HEK293 (cell line): Measurements from ENCODE around the gene LRRC8B.

Source experiments
- CTCF ChIA-PET: fragments of 350-600 bp; formaldehyde crosslinking; extraction: SDS; loops from one replicate; lab custom pipeline; 2021; ENCODE audit warnings: antibody characterized with exemption; lab: Yijun Ruan, JAX
- POLR2A ChIA-PET: fragments of 300-600 bp; formaldehyde crosslinking; extraction: SDS; loops from one replicate; lab custom pipeline; 2020; ENCODE audit warnings: antibody characterized with exemption, inconsistent platforms; lab: Yijun Ruan, JAX
- H3K27ac ChIP-seq: fragments of 200-500 bp; sonication (Bioruptor generic); 2 replicates; pipeline ENCODE4 v1.5.1; 2014; ENCODE audit warnings: low read depth, low read length, control low read depth, inconsistent platforms; ENCODE audit errors: extremely low read depth
- H3K36me3 ChIP-seq, 2 experiments: fragments of 200-500 bp in 1 of 2; sonication (Bioruptor generic) in 1 of 2; 1 replicate in 1 of 2; 2 replicates in 1 of 2; pipeline ENCODE4 v1.5.1; 2014 to 2017; ENCODE audit warnings: inconsistent platforms in 2 of 2, low read length in 2 of 2; ENCODE audit not compliant: control insufficient read depth in 2 of 2, insufficient read depth in 1 of 2
- H3K4me1 ChIP-seq: fragments of 200-500 bp; sonication (Bioruptor generic); 2 replicates; pipeline ENCODE4 v1.5.1; 2014; ENCODE audit warnings: mild to moderate bottlenecking, low read length, inconsistent platforms; ENCODE audit not compliant: control insufficient read depth, insufficient read depth
- H3K4me3 ChIP-seq: 2 replicates; pipeline ENCODE4 v1.5.1; 2011; ENCODE audit warnings: low read depth, mild to moderate bottlenecking, control low read depth, low read length, moderate library complexity
- H3K9me3 ChIP-seq: fragments of 200-500 bp; sonication (Bioruptor generic); 2 replicates; pipeline ENCODE4 v1.5.1; 2014; ENCODE audit warnings: low read depth, low read length, inconsistent platforms; ENCODE audit not compliant: control insufficient read depth, insufficient read depth
- BCL11A ChIP-seq: fragments of 450-650 bp; formaldehyde crosslinking; IDR thresholded peaks from 2 replicates; pipeline ENCODE4 v1.5.1; 2016; ENCODE audit warnings: low read depth, missing biosample characterization, missing genetic modification characterization
- FEZF1 ChIP-seq: fragments of 450-650 bp; formaldehyde crosslinking; IDR thresholded peaks from 2 replicates; pipeline ENCODE4 v1.5.1; 2016; ENCODE audit warnings: missing biosample characterization, missing genetic modification characterization
- GFI1B ChIP-seq: fragments of 450-650 bp; formaldehyde crosslinking; IDR thresholded peaks from 2 replicates; pipeline ENCODE4 v1.5.1; 2016; ENCODE audit warnings: missing biosample characterization, missing genetic modification characterization
- KLF16 ChIP-seq: fragments of 450-650 bp; formaldehyde crosslinking; IDR thresholded peaks from 2 replicates; pipeline ENCODE4 v1.5.1; 2017; ENCODE audit warnings: missing biosample characterization, missing genetic modification characterization
- MEIS1 ChIP-seq: sonication (generic); formaldehyde crosslinking; IDR thresholded peaks from 2 replicates; pipeline ENCODE4 v1.8.1; 2022; ENCODE audit warnings: missing genetic modification reagents, mild to moderate bottlenecking, borderline replicate concordance
- PRDM2 ChIP-seq: fragments of 450-650 bp; formaldehyde crosslinking; IDR thresholded peaks from 2 replicates; pipeline ENCODE4 v1.5.1; 2016; ENCODE audit warnings: missing biosample characterization, missing genetic modification characterization, borderline replicate concordance
- YY1 ChIP-seq: fragments of 450-650 bp; formaldehyde crosslinking; IDR thresholded peaks from 2 replicates; pipeline ENCODE4 v1.5.1; 2018; ENCODE audit warnings: missing biosample characterization, missing genetic modification characterization
- ZBTB21 ChIP-seq: fragments of 450-650 bp; formaldehyde crosslinking; IDR thresholded peaks from 2 replicates; pipeline ENCODE4 v1.5.1; 2017; ENCODE audit warnings: missing biosample characterization, missing genetic modification characterization
- ZBTB8A ChIP-seq: fragments of 450-650 bp; formaldehyde crosslinking; IDR thresholded peaks from 2 replicates; pipeline ENCODE4 v1.5.1; 2016; ENCODE audit warnings: missing biosample characterization, missing genetic modification characterization
- ZEB2 ChIP-seq: fragments of 450-650 bp; formaldehyde crosslinking; IDR thresholded peaks from 2 replicates; pipeline ENCODE4 v1.5.1; 2016; ENCODE audit warnings: missing biosample characterization, missing genetic modification characterization
- ZNF112 ChIP-seq: fragments of 450-650 bp; formaldehyde crosslinking; IDR thresholded peaks from 2 replicates; pipeline ENCODE4 v1.5.0; 2017; ENCODE audit warnings: missing biosample characterization, missing genetic modification characterization
- ZNF133 ChIP-seq: fragments of 450-650 bp; formaldehyde crosslinking; IDR thresholded peaks from 2 replicates; pipeline ENCODE4 v1.5.1; 2016; ENCODE audit warnings: missing biosample characterization, missing genetic modification characterization
- ZNF214 ChIP-seq: fragments of 450-650 bp; formaldehyde crosslinking; IDR thresholded peaks from 2 replicates; pipeline ENCODE4 v1.5.1; 2017; ENCODE audit warnings: missing biosample characterization, mild to moderate bottlenecking, missing genetic modification characterization, borderline replicate concordance
- ZNF529 ChIP-seq: fragments of 450-650 bp; formaldehyde crosslinking; IDR thresholded peaks from 2 replicates; pipeline ENCODE4 v1.5.1; 2017; ENCODE audit warnings: missing genetic modification characterization, missing biosample characterization; ENCODE audit not compliant: insufficient replicate concordance
- ZNF549 ChIP-seq: fragments of 450-650 bp; IDR thresholded peaks from 2 replicates; pipeline ENCODE4 v1.5.1; 2018; ENCODE audit warnings: missing biosample characterization, missing genetic modification characterization, mild to moderate bottlenecking, inconsistent platforms, moderate library complexity
- ZNF561 ChIP-seq: fragments of 450-650 bp; IDR thresholded peaks from 2 replicates; pipeline ENCODE4 v1.5.1; 2018; ENCODE audit warnings: missing biosample characterization, missing genetic modification characterization, borderline replicate concordance
- ZNF585B ChIP-seq: fragments of 450-650 bp; formaldehyde crosslinking; IDR thresholded peaks from 2 replicates; pipeline ENCODE4 v1.5.1; 2016; ENCODE audit warnings: missing biosample characterization, missing genetic modification characterization
- ZNF768 ChIP-seq: fragments of 450-650 bp; formaldehyde crosslinking; IDR thresholded peaks from 2 replicates; pipeline ENCODE4 v1.5.1; 2018; ENCODE audit warnings: missing biosample characterization, mild to moderate bottlenecking, missing genetic modification characterization
- ZNF777 ChIP-seq: fragments of 450-650 bp; formaldehyde crosslinking; IDR thresholded peaks from 2 replicates; pipeline ENCODE4 v1.5.1; 2017; ENCODE audit warnings: missing biosample characterization, missing genetic modification characterization, borderline replicate concordance
- TF ChIP-seq, protein P1 (sequence below): fragments of 450-650 bp; formaldehyde crosslinking; IDR thresholded peaks from 2 replicates; pipeline ENCODE4 v1.5.0; 2017; ENCODE audit warnings: missing biosample characterization, missing genetic modification characterization, borderline replicate concordance
- TF ChIP-seq, protein P2 (sequence below): fragments of 450-650 bp; formaldehyde crosslinking; IDR thresholded peaks from 2 replicates; pipeline ENCODE4 v1.5.1; 2016; ENCODE audit warnings: missing biosample characterization, missing genetic modification characterization

The LRRC8B gene

DNA sequence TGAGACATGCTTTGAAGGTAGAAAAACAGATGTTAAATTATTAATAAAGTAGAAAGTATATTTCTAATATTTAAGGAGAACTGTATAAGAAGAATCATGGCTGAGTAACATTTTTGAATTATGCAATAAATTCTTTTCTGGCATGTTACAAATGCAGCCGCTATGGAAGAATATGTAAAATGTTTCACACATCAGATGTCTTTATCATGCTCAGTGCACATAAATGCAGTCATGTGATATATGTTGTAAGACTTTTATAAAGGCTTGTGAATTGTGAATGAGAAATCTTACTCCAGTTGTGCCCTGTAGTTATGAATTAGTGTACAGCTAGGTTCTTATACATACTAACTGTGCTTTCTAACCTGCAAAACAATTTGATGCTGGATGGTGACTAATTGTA lies 53.5 kb downstream of the LRRC8B start:
- Histone ChIP-seq H3K4me1 (no peaks in the 10 kb centered on the region), H3K4me3 (no peak overlapping the region), H3K27ac (no peak overlapping the region), H3K9me3 (no peaks in the 10 kb centered on the region), H3K36me3 (peaks cover 0 to 17% of the 10 kb centered on the region in 2 experiments; a peak in 1 of 3 replicates)
- POLR2A ChIA-PET: no interaction called here
- CTCF ChIA-PET: no interaction called here
- TF ChIP-seq KLF16 (tag by site-specific recombination): no peak
- no peak for TF ChIP-seq ZNF112 (tag by site-specific recombination)
- no peak for TF ChIP-seq ZNF585B (tag by site-specific recombination)
- no peak for TF ChIP-seq ZBTB21 (tag by site-specific recombination)
- TF ChIP-seq ZNF777 (tag by site-specific recombination): no peak

- Histone ChIP-seq H3K4me3 (no peak overlapping the region), H3K36me3 (peaks cover 0 to 27% of the 10 kb centered on the region in 2 experiments; a peak in 1 of 3 replicates), H3K9me3 (no peaks in the 10 kb centered on the region), H3K4me1 (no peaks in the 10 kb centered on the region), H3K27ac (no peak overlapping the region)
- TF ChIP-seq, protein P1, sequence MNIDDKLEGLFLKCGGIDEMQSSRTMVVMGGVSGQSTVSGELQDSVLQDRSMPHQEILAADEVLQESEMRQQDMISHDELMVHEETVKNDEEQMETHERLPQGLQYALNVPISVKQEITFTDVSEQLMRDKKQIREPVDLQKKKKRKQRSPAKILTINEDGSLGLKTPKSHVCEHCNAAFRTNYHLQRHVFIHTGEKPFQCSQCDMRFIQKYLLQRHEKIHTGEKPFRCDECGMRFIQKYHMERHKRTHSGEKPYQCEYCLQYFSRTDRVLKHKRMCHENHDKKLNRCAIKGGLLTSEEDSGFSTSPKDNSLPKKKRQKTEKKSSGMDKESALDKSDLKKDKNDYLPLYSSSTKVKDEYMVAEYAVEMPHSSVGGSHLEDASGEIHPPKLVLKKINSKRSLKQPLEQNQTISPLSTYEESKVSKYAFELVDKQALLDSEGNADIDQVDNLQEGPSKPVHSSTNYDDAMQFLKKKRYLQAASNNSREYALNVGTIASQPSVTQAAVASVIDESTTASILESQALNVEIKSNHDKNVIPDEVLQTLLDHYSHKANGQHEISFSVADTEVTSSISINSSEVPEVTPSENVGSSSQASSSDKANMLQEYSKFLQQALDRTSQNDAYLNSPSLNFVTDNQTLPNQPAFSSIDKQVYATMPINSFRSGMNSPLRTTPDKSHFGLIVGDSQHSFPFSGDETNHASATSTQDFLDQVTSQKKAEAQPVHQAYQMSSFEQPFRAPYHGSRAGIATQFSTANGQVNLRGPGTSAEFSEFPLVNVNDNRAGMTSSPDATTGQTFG (tag by site-specific recombination): no peak
- TF ChIP-seq ZNF561 (tag by site-specific recombination): no peak
- no peak for TF ChIP-seq ZNF214 (tag by site-specific recombination)
- no peak for TF ChIP-seq ZNF133 (tag by site-specific recombination)
- no peak for TF ChIP-seq GFI1B
- TF ChIP-seq ZNF529: no peak
- TF ChIP-seq ZBTB8A (tag by site-specific recombination): no peak
- TF ChIP-seq, protein P2, sequence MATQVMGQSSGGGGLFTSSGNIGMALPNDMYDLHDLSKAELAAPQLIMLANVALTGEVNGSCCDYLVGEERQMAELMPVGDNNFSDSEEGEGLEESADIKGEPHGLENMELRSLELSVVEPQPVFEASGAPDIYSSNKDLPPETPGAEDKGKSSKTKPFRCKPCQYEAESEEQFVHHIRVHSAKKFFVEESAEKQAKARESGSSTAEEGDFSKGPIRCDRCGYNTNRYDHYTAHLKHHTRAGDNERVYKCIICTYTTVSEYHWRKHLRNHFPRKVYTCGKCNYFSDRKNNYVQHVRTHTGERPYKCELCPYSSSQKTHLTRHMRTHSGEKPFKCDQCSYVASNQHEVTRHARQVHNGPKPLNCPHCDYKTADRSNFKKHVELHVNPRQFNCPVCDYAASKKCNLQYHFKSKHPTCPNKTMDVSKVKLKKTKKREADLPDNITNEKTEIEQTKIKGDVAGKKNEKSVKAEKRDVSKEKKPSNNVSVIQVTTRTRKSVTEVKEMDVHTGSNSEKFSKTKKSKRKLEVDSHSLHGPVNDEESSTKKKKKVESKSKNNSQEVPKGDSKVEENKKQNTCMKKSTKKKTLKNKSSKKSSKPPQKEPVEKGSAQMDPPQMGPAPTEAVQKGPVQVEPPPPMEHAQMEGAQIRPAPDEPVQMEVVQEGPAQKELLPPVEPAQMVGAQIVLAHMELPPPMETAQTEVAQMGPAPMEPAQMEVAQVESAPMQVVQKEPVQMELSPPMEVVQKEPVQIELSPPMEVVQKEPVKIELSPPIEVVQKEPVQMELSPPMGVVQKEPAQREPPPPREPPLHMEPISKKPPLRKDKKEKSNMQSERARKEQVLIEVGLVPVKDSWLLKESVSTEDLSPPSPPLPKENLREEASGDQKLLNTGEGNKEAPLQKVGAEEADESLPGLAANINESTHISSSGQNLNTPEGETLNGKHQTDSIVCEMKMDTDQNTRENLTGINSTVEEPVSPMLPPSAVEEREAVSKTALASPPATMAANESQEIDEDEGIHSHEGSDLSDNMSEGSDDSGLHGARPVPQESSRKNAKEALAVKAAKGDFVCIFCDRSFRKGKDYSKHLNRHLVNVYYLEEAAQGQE: no peak
- no peak for TF ChIP-seq ZNF549 (tag by site-specific recombination)
- TF ChIP-seq ZNF768 (tag by site-specific recombination): no peak
- no peak for TF ChIP-seq YY1 (tag by site-specific recombination)
- TF ChIP-seq FEZF1: no peak
- no peak for TF ChIP-seq BCL11A (tag by site-specific recombination)
- TF ChIP-seq MEIS1: no peak
- TF ChIP-seq ZEB2 (tag by site-specific recombination): no peak
- TF ChIP-seq PRDM2: no peak
- ChIA-PET CTCF (interaction anchor here (0.6 to 1.2 kb wide), 4 partner anchors 8 to 20 kb away, joined by 3 read pairs; no protein-coding TSS in a partner anchor), POLR2A (no interaction called here)
These were observed 54.5 kb downstream of the LRRC8B start for GRCh38 chr1:89578946-89579684.
